Activated CD4-positive, alpha-beta T cell treated with anti-CD3 and anti-CD28 coated beads, Interleukin-2, Interleukin-4, amounts not matched to agents 100 ng/mL and 50 ng/mL, durations not matched to agents 16 hours and 8 hours (primary cell): ENCODE data around the gene ETNPPL.

Experiments used
- DNase-seq: peaks from one replicate; pipeline ENCODE4 v3.0.0-alpha.2; 2020; ENCODE audit warnings: low spot score

ETNPPL gene

DNA sequence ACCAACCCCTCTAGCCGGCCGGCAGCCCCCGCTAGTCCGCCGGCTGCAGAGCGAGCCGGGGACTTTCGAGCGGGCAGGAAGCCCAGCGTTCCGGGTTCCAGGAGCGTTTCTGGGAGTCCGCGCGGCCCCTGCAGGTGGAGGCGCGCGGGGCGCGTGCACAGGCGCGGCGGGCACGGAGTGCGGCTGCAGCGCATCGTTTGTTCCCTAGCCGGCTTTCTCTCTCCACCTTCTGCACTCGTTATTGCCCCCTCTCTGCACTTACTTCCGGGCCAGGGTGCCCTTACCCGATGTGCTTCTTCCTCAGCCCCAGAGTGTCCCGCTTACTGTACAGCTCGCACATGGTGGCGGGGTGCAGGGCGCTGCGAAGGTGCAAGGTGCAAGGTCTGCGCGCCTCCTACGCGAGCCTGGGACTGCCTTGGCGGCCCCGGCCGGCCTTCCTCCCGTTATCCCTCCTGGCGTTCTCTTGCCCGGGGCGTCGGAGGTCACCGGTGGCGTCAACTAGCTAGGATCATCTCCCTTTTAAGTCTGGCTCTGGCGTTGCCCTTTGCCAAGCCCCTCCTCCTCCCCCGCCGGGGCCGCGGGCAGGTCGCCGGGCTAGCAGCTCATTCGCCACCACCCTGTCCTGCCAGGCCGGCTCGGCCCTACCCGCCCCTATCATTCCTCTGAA is at the start of gene ETNPPL:
Gene ETNPPL, minus strand, starts transcription at position 495 of the 667 bp plus-strand sequence. Its CDS starts 155 bp downstream, at position 340.
- peak; percentile 9 for DNase-seq

DNA sequence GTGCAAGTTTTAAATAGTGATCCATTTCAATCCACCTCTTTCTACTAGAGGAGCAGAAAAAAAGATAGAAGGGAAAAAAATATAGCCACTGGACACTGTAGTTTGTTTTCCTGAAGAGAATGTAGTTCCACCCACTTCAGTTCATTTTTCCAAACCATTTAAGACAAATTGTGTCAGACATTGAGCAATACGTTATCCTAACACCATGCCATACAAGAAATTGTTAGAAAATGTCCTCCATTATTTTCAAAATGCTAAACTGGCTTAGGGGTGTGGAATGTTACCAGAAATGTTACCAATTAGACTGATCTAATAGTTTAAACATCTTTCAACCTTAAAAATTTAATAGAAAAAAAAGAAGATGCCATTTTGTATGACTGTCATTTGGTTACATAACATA is 48.6 kb upstream of the ETNPPL start:
- DNase-seq = no peak

DNA sequence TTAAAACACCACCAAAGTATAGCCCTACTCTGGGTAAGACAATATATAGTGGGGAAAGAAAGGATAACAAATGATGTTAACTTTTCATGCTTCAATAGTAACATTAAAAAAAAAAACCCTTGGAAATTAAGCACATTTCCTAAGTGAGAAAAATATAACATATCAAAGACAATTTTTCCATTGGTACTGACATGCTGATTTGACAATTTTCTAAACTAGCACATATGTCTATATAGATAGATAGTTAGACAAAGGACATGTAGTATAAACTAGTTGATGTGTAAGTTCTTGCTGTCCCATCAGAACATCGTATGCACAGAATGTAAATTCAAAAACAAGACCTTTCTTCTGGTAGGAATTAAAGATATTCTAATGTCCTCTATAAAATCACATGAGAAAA is 47.2 kb upstream of the ETNPPL start:
- no peak for DNase-seq

DNA sequence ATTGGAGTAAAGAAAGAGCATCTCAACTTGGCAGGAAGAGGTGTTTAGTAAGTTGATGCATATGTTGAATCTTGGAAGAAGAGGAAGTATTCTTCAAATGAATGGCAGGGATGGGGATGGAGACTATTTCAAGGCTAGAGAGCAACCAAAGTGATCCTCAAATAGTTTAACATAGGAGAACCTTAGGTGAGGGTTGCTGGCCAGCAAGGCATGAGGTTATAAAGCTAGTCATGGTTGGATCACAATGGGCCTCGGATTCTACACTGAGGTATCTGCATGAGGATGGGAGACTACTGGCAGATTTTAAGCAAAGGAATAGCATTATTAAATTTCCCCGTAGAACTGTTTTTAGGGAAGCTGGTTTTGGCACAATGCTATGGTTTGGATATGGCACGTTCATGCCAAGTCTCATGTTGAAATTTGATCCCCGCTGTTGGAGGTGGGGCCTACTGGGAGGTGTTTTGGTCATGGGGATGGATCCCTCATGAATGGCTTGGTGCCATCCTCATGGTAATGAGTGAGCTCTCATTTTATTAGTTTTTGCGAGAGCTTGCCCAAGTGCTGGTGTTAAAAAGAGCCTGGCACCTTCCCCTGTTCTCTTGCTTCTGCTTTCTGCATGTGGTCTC is 41.9 kb upstream of the ETNPPL start:
- no peak for DNase-seq

DNA sequence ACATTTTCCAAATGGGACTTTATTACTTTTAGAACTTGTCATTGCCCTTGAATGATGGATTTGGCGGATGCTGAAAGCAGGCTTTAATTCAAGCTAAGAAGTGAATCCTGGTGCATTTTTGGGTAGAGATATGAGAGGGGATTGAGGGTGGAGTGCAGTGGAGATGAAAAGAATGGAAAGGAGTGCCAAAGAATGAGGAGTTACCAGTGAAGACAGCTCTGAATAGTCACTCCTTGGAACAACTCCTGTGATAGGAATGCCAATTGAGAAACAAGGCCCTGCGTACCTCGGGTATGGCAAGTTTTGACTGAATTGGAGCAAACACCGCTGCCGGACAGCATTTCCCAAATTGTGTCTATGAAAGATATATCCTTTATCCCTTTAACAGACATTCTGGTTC is 36.5 kb upstream of the ETNPPL start:
- no peak for DNase-seq

GRCh38 chr4:108796173-108796572 is 33.3 kb upstream of the ETNPPL start:
- DNase-seq = no peak

DNA sequence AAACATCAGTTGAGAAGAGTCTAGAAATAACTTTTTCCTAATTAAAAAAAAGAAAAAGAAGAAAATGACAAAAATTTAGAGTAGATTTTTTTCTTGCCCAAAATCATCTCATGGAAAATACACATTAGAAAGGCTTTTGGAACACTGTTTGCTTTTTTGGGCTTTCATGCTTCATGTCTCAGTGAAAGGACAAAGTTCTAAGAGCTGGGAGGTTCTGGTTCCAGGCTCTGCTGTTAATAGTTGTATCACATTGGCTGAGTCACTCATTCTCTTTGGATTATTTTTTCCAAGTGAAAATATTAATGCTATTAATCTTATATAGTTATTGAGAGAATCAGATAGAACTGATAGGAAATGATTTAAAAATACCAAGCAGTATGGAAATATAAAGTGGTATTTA is 32.9 kb upstream of the ETNPPL start:
- no peak for DNase-seq

DNA sequence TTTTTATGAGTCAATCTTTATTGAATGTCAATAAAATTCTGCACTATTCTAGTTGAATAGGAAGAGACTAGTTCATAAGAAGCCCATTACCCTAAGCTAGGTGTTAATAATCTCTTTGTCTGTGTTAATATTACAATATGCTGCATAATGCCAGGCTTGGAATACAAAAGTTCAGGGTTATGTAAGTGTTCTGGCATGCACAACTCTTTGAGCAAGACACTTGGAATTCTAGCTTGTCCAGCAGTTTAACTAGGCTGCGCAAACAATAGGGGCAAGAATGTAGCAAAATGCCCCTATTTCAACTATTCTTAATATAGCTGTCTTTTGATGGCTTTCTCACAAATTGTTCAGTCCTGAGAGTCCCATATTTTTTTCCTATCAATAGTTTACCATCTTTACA is 31.3 kb upstream of the ETNPPL start:
- no peak for DNase-seq

GRCh38 chr4:108793415-108793814 is 30.6 kb upstream of the ETNPPL start:
- DNase-seq = no peak

GRCh38 chr4:108788731-108789130 is 25.9 kb upstream of the ETNPPL start:
- DNase-seq = no peak

DNA sequence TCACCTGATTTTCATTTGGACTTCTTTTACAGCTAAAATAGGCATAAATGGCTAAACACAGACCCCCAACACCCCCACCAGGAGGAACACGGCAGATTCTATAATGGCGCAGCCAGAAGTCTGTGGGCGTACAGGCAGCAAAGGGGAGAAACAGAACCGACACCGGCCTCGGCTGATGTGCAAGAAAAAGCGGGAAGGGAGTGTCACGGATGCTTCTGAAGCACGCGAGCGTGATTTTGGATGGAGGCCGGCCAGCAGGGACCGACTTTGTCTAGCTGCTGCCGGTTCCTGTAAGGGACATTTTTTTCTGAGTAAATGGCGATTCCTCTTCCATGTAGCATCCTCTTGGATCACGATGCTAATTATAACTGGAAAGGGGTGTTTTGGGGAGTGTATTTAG is 24.9 kb upstream of the ETNPPL start:
- no peak for DNase-seq

DNA sequence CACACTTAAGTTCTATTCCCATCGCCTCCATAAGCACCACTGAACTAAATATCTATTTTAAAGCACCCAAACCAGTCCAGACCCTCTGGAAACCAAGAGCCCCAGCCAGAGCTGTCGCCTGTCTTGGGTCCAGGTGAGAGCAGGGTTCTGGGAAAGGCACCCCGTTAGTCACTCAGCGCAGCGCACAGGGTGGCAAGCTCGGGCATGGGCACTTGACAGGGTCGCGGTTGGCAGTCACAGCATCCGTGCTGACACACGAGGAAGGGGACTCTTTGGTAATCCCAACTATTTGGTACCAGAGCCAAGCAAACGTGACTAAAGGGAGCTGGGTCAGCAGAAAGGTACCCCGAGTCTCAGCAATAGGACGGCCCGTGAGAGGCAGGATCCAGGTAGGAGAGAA is 24.3 kb upstream of the ETNPPL start:
- DNase-seq = no peak

- DNase-seq = no peak
These were observed 23.5 kb upstream of the ETNPPL start for GRCh38 chr4:108786351-108786750.

- DNase-seq = no peak
These were observed 21.0 kb upstream of the ETNPPL start for GRCh38 chr4:108783665-108784463.

GRCh38 chr4:108779958-108780357 is 17.1 kb upstream of the ETNPPL start:
- no peak for DNase-seq

DNA sequence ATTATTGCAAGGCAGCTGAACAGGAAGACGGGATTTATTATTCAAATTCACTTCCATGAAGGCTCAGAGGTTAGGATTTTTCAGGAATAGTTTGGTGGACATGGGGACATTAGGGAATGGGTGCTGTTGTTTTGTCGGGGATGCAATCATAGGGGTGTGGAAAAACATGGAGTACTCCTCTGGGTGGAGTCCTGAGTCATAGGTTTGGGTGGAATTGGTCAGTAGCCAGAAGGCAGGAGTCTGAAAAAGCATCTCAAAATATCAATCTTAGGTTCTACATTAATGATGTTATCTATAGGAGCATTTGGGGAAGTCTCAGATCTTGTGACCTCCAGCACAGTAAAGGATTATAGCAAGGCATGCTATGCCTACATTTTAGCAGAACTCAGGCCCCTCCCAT is 14.5 kb upstream of the ETNPPL start:
- DNase-seq = no peak

DNA sequence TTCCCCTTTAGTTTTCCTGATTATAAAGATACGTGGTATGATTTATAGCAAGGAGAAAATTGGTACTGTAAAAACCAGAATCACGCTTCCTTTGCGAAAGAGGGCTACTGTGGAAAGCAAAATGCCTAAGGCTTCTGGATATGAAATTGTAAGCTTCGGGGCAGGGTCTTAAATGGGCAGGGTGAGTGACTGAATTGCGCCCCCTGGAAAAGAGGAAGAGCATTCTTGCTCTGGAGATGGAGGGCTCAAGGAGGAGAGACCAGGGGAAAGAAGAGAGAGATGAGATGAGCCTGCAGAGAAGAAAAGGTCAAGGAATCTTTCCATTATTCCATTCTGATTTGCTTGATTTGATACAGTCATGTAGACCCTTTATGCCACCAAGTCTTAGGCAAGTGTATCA is 13.1 kb upstream of the ETNPPL start:
- DNase-seq = no peak

DNA sequence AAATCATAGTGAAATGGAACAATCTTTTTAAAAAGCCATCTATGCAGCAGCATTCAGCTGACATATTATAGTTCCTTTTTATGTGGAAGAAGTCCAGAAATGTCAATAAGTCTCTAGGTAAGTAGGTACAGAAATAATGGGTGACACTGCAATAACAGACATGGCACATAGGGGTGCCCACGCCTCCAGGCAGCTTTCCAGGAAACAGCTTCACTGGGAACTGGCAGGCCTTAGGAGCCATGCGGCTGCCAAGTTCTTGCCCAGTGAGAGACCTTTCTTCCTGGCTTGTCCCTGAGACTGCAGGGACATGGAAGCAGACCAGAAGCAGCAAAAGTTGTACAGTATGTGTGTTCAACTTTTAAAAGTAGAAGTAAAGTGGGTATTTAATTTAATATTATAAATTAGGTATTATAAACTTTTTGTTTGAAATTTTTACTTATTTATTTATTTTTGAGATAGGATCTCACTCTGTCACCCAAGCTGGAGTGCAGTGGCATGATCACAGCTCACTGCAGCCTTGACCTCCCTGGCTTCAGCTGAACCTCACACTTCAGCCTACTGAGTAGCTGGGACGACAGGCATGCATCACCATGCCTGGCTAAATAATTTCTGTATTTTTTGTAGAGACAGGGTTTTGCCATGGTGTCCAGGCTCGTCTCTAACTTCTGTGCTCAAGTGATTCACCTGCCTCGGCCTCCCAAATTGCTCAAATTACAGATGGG is 12.1 kb upstream of the ETNPPL start:
- DNase-seq = no peak

GRCh38 chr4:108772402-108772801 is 9.5 kb upstream of the ETNPPL start:
- DNase-seq = no peak

DNA sequence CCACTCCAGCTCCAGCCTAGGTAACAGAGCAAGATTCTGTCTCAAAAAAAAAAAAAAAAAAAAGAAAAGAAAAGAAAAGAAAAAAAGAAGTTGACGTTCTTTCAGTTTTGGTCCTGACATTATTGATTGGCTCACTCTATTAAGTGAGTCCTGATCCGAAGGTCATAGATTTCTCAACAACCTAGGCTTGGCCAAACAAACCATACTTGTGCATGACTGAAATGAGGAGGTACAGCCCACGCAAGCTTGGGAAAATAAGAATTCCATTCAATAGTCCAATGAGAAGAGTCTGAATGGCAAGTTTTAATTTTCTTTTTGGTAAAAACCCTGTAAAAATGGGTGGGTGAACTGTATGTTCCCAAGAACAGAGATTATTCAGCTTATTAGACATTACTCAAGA is 3.2 kb upstream of the ETNPPL start:
- DNase-seq = no peak

DNA sequence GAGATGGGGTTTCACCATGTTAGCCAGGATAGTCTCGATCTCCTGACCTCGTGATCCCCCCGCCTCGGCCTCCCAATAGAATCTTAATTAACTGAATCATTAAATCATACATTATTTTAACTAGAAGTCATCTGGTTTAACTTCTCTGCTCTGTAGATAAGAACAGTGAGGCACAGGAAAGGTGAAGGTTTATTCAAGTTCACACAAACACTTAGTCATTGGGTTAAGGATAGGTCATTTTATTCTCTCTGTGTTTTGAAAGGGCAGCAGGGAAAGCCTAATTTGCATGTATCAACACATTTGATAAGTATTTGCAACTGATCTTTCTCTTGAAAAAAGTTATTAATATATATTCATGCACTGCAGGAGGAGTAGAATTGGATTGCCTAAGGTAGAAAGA is 1.1 kb upstream of the ETNPPL start:
- DNase-seq = no peak

GRCh38 chr4:108763226-108763593 is 357 bp upstream of the ETNPPL start:
- no peak for DNase-seq

DNA sequence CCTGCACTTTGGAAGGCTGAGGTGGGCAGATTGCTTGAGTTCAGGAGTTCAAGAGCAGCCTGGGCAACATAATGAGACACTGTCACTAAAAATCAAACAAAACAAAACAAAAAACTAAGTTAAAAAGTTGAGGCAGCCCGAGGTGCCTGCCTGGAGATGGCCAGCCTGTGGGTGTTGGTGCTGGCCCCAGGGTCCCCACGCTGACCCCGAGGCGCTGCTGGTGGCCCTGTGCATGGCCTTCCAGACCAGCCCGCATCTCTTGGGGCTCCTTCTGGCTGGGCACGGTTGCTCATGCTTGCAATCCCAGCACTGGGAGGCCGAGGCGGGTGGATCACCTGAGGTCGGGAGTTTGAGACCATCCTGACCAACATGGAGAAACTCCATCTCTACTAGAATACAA is 4.4 kb downstream of the ETNPPL start:
- no peak for DNase-seq
